GM19397 (cell line): ENCODE measurements around the gene PTPN21.
A peak's percentile ranks its signal among the peaks of the same experiment; 100 is the strongest.

ENCODE experiments used
- ATAC-seq: cut with Tn5 transposase; IDR thresholded peaks from one replicate; pipeline ENCODE4 v1.9.1; 2021; ENCODE audit warnings: mild to moderate bottlenecking, moderate library complexity; ENCODE audit not compliant: unreplicated experiment

PTPN21 gene

DNA sequence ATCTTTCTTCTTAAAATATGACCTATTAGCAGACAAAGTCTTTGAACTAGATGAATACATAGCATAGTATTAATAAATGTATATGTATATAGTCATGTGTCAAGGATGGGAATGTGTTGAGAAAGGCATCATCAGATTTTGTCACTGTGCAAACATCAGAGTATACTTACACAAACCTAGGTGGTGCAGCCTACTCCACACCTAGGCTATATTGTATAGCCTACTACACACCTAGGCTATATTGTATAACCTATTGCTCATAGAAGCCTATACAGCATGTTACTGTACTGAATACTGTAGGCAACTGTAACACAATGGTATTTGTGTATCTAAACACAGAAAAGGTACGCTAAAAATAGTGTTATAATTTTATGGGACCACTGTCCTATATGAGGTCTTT is 47.6 kb downstream of the PTPN21 start:
- no peak for ATAC-seq

GRCh38 chr14:88505621-88506020 is 49.2 kb downstream of the PTPN21 start:
- ATAC-seq, result no peak

- ATAC-seq, result no peak
Observed at GRCh38 chr14:88504602-88505001, 50.2 kb downstream of the PTPN21 start.

GRCh38 chr14:88503754-88504406 is 50.9 kb downstream of the PTPN21 start:
- ATAC-seq, result no peak

- no peak for ATAC-seq
Observed at GRCh38 chr14:88502740-88503139, 52.1 kb downstream of the PTPN21 start.

DNA sequence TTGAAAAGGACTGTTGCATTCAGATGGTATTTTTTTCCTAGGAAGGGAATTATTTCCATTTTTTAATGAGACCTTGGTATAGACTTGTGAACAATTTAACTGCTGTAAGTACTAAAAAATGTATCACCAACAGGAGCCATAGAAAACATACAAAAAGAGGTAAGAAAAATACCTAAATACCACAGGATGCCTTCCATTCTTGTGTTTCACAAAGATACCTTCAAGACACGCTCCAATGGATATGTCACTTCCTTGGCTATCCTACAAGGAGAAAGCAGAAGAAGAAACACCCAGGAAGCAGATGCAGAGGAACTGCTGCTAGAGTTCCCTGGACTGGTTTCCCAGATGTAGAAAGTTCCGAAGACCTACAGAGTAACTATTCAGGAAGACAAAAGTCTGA is 54.2 kb downstream of the PTPN21 start:
- ATAC-seq, result no peak

- ATAC-seq, result no peak
Observed at GRCh38 chr14:88499225-88499624, 55.6 kb downstream of the PTPN21 start.

DNA sequence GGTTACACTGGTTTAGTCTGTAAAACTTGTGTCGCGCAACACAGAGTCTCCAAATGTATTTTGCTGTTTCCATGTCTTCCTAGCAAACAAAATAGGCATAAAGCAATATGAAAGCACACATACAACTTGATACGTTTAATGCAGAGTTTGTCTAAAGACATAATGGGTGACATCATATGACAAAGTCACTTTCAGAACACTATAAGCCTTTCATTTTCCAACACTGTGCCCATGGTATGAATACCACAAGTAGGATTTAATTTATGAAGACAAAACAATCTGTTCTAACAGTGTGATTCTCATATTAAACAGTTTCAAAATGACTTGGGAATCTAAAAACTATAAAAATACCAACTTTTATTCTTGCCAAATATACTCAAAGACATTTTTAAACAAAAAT is 58.4 kb downstream of the PTPN21 start:
- ATAC-seq, result no peak

DNA sequence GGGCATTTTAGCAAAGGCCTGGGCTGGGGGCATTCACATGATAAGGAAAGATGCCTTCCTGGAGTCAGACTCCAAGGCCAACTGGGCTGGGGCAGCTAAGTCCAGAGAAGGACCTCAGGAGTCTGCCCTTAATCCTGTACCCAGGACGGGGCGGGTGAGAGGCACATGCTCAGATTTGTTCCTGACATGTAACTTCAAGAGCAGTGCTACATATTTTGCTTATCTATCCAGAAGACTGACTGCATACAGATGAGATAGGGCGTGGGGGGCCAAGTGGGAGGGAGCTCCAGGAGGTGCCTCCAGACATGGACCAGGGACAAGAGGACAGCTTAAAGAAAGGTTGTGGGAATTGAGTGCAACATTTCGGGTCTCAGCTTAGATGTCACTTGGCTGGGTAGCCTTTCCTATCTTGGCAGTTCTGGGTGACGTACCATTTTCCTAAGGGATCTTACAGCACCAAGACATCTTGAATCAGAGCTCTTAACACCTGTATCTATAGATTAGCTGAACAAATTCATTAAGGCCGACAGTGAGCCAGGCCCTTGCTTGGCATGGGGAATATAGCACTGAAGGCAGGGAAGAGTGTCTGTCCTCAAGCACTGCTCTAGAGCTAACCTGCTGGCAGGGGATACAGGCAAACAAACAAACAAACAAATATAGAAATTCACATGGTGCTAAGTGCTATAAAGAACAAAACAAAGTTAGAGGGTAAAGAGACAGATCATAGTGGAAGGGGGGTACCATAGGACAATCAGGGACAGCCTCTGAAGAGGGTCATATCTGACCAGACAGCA is 61.2 kb downstream of the PTPN21 start:
- no peak for ATAC-seq

DNA sequence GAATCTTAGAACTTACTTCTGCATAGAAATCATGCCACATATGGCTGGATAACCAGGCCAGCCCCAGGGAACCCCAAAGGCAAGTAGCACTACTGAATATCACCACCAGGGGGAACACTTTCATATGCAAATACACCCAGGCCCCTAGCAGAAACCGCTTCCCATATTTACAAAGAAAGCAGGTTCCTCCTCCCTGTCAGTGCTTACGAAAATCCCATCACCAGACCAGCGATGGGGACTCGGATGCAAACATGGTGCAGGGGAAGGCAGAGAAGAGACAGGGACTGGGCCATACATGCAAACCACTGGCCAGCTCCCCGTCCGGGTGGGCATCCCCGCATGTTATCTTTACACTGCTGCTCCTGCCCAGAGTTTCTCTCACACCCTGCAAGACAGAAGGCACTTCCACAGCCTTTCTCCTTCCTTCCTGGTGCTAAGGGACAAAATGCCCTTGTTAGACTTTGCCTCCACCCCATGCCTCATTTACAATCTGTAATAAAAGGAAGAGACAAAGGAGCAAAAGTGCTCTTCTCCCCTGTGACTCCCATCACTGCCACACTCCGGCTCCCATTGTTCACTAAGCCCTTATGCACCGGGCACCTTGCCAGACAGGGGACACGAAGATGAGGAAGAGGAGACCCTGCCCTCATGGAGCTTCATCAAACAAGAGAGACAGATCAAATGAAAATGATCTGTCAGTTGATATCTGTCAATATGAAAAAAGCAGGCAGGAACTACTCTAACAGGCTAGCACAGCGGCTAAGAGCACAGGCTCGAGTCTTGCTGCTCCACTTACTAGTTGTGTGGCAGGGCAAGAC is 62.3 kb downstream of the PTPN21 start:
- peak; percentile 79 for ATAC-seq

DNA sequence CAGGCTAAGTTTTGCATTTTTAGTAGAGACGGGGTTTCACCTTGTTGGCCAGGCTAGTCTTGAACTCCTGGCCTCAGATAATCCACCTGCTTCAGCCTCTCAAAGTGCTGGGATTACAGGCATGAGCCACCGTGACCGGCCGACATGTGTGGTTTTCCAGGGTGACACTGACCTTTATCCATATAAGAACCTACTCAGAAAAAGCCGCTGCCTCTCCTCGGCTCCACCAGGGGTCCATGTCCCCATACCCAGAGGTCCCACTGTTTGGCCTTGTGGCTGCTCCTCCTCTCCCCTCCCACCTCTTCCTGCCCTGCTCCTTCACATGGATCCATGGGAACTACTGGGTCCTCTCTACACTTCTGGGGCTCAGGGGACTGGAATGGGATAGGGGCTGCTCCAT is 64.6 kb downstream of the PTPN21 start:
- ATAC-seq, result no peak

- no peak for ATAC-seq
Observed at GRCh38 chr14:88488897-88489296, 65.9 kb downstream of the PTPN21 start.

GRCh38 chr14:88488081-88488480 is 66.7 kb downstream of the PTPN21 start:
- no peak for ATAC-seq

GRCh38 chr14:88482524-88482923 is 72.3 kb downstream of the PTPN21 start:
- no peak for ATAC-seq

GRCh38 chr14:88481794-88482193 is 73.0 kb downstream of the PTPN21 start:
- ATAC-seq, result no peak

GRCh38 chr14:88481059-88481458 is 73.7 kb downstream of the PTPN21 start:
- no peak for ATAC-seq

DNA sequence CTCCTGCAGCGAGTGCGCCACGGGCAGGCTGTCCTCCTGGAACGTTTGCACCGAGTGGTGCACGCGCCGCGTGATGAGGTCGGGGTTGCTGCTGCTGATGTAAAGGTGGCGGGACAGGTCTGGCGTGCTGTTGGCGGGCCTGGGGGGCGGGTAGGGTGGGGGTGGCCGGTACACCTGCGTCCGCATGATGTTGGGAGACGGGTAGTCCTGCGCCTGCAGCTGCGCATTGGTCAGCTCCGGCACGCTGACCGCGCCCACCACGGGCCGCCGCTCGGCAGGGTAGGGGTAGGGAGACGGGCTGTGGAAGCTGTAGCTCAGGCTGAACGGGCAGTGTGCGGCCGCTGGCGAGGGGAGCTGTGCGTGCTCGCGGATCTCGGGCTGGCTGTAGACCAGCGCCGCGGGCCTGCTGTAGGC is 75.2 kb downstream of the PTPN21 start:
- no peak for ATAC-seq

GRCh38 chr14:88478931-88479330 is 75.9 kb downstream of the PTPN21 start:
- no peak for ATAC-seq

DNA sequence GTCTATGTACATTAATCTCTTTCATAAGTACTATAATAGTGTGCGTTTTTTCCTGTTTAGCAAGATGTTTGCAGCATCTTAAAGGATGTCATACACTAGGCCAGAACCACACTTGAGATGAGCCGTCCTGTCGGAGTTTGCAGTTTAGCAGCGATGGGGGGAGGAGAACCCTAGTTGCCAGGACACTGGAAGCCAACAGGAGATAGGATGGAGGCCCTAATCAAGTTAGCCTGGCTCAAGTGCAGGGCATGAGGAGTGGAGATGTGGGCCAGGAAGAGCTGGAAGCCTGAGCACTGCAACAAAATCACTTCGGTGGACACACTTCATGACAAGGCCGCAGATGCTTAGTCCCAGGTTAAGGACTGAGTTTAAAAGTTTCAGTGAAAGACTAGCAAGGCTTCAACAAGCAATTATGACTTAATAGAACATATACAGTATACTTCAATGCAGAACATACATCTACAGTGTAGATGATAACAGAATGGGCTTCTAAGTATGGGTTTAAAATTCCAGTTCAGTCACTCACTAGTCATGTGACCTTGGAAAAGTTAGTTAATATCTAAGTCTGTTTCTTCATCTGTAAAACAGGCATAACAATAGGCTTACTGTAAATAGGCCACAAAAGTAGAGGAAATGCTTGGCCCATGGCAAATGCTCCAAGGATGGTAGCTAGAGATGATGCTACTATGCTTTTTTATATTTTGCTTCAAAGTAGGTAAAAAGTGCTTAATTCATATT is 77.1 kb downstream of the PTPN21 start:
- no peak for ATAC-seq

DNA sequence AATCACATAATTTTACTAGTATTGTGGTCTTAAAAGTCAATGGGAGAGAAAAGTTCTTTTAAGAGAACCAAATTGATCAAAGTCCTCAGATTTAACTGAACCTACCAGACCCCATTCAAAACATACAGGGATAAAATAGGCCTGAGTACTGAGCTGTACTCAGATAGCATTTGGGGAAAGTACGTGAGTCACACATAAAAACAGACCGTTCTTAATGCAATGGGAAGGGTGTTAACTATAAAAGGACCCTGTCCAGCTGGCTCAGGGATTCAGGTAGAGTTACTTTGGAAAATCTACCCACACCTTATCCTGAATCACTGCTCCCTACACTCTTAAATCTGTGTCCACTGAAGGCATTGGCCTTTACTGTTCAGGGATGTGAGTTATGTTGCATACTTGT is 78.0 kb downstream of the PTPN21 start:
- no peak for ATAC-seq

DNA sequence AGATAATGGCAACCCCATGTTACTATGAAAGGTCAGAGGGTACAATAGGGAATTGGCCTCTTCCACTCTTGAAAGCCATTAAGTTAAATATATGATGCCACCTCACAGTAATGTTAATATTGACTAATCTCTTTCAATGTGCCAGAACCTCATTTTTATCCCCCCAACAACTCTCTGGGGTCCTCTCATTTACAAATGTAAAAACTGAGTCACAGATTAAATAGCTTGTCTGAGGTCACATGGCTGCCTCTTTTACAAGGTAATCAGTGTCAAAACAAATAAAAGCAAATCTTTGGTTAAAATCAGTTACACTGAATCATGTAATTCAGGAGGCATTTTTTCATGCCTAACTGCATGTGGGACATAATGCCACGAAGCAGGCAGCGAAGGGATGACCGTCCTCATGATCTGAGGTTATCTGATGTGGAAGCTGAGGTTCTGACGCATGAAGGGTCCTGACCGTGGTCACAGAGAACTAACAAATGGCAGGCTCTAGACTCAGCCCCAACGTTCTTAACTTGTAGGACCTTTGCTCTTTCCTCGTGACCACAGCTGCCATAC is 78.5 kb downstream of the PTPN21 start:
- no peak for ATAC-seq
